Muscle layer of colon (tissue), 2 donors: ENCODE data around the gene USP27X.

ENCODE experiments used
- H3K27ac ChIP-seq: one replicate; pipeline ENCODE4 v1.7.0; 2013; ENCODE audit warnings: low read depth, mild to moderate bottlenecking, low read length, moderate library complexity
- H3K27me3 ChIP-seq, 2 donors: one replicate each; pipeline ENCODE4 v1.7.0; 2013; ENCODE audit warnings: low read length in 2 of 2, mild to moderate bottlenecking in 2 of 2; ENCODE audit not compliant: insufficient read depth in 2 of 2, control insufficient read depth in 1 of 2
- H3K36me3 ChIP-seq: one replicate; pipeline ENCODE4 v1.7.0; 2013; ENCODE audit warnings: mild to moderate bottlenecking, low read length; ENCODE audit not compliant: insufficient read depth
- H3K4me1 ChIP-seq: one replicate; pipeline ENCODE4 v1.7.0; 2013; ENCODE audit warnings: mild to moderate bottlenecking, low read length; ENCODE audit not compliant: insufficient read depth
- H3K4me3 ChIP-seq, 2 donors: one replicate each; pipeline ENCODE4 v1.7.0; 2013; ENCODE audit warnings: low read length in 2 of 2, low read depth in 1 of 2, mild to moderate bottlenecking in 1 of 2, moderate library complexity in 1 of 2
- H3K9ac ChIP-seq: one replicate; pipeline ENCODE4 v1.7.0; 2013; ENCODE audit warnings: low read length
- H3K9me3 ChIP-seq: one replicate; pipeline ENCODE4 v1.7.0; 2013; ENCODE audit warnings: mild to moderate bottlenecking, low read length
- donor health status: abdominal sarcoma.
- donor health status: Adenocarcinoma of cecum.

USP27X gene

GRCh38 chrX:49878834-49879655 is at the start of gene USP27X:
Gene USP27X (plus strand): TSS chrX:49879484. CDS start chrX:49880308, 824 bp downstream.
- peak within 1 kb of the TSS; percentile 54 for H3K27ac ChIP-seq
- peaks cover 13% of the 10 kb centered on the region for H3K4me1 ChIP-seq
- H3K36me3 ChIP-seq: no peaks in the 10 kb centered on the region
- H3K27me3 ChIP-seq: peaks cover 0 to 6% of the 10 kb centered on the region in 2 donors
- peak within 1 kb of the TSS; percentile 38 to 54 for H3K4me3 ChIP-seq
- H3K9me3 ChIP-seq: no peaks in the 10 kb centered on the region
- peak within 1 kb of the TSS; percentile 17 for H3K9ac ChIP-seq

GRCh38 chrX:49838374-49838773 is 40.9 kb upstream of the USP27X start:
- H3K36me3 ChIP-seq: no peaks in the 10 kb centered on the region
- no peak overlapping the region for H3K9ac ChIP-seq
- H3K4me3 ChIP-seq: no peak overlapping the region
- H3K4me1 ChIP-seq: no peaks in the 10 kb centered on the region
- no peaks in the 10 kb centered on the region for H3K9me3 ChIP-seq
- peaks cover 0 to 15% of the 10 kb centered on the region in 2 donors for H3K27me3 ChIP-seq
- no peak overlapping the region for H3K27ac ChIP-seq

- no peaks in the 10 kb centered on the region for H3K9me3 ChIP-seq
- no peak overlapping the region for H3K9ac ChIP-seq
- H3K27ac ChIP-seq: no peak overlapping the region
- no peaks in the 10 kb centered on the region for H3K36me3 ChIP-seq
- H3K4me1 ChIP-seq: no peaks in the 10 kb centered on the region
- H3K4me3 ChIP-seq: no peak overlapping the region
- H3K27me3 ChIP-seq: peaks cover 0 to 31% of the 10 kb centered on the region in 2 donors
These were observed 38.6 kb upstream of the USP27X start for GRCh38 chrX:49840679-49841078.

GRCh38 chrX:49842621-49843020 is 36.7 kb upstream of the USP27X start:
- no peak overlapping the region for H3K27ac ChIP-seq
- H3K9me3 ChIP-seq: no peaks in the 10 kb centered on the region
- no peaks in the 10 kb centered on the region for H3K4me1 ChIP-seq
- H3K27me3 ChIP-seq: peaks cover 0 to 20% of the 10 kb centered on the region in 2 donors
- H3K36me3 ChIP-seq: no peaks in the 10 kb centered on the region
- no peak overlapping the region for H3K4me3 ChIP-seq
- H3K9ac ChIP-seq: no peak overlapping the region

GRCh38 chrX:49844611-49845010 is 34.7 kb upstream of the USP27X start:
- Histone ChIP-seq H3K36me3 (no peaks in the 10 kb centered on the region), H3K9ac (no peak overlapping the region)

GRCh38 chrX:49845701-49846403 is 33.4 kb upstream of the USP27X start:
- no peak overlapping the region for H3K27ac ChIP-seq
- H3K36me3 ChIP-seq: no peaks in the 10 kb centered on the region
- no peaks in the 10 kb centered on the region for H3K4me1 ChIP-seq

More at GRCh38 chrX:49844611-49845010, 34.7 kb upstream of the USP27X start:
- Histone ChIP-seq H3K27ac (no peak overlapping the region), H3K27me3 (peaks cover 0 to 20% of the 10 kb centered on the region in 2 donors), H3K4me1 (no peaks in the 10 kb centered on the region), H3K9me3 (no peaks in the 10 kb centered on the region), H3K4me3 (no peak overlapping the region)

GRCh38 chrX:49846522-49846921 is 32.8 kb upstream of the USP27X start:
- H3K9ac ChIP-seq: no peak overlapping the region
- no peaks in the 10 kb centered on the region for H3K9me3 ChIP-seq
- H3K4me1 ChIP-seq: no peaks in the 10 kb centered on the region
- peaks cover 0 to 20% of the 10 kb centered on the region in 2 donors for H3K27me3 ChIP-seq
- H3K36me3 ChIP-seq: no peaks in the 10 kb centered on the region
- H3K27ac ChIP-seq: no peak overlapping the region
- H3K4me3 ChIP-seq: no peak overlapping the region

More at GRCh38 chrX:49845701-49846403, 33.4 kb upstream of the USP27X start:
- no peaks in the 10 kb centered on the region for H3K9me3 ChIP-seq
- H3K4me3 ChIP-seq: no peak overlapping the region
- peaks cover 0 to 20% of the 10 kb centered on the region in 2 donors for H3K27me3 ChIP-seq
- no peak overlapping the region for H3K9ac ChIP-seq

- H3K27ac ChIP-seq: no peak overlapping the region
- no peak overlapping the region for H3K9ac ChIP-seq
- no peaks in the 10 kb centered on the region for H3K9me3 ChIP-seq
- no peak overlapping the region for H3K4me3 ChIP-seq
- peaks cover 0 to 20% of the 10 kb centered on the region in 2 donors for H3K27me3 ChIP-seq
- no peaks in the 10 kb centered on the region for H3K36me3 ChIP-seq
- H3K4me1 ChIP-seq: no peaks in the 10 kb centered on the region
These were observed 31.0 kb upstream of the USP27X start for GRCh38 chrX:49848275-49848674.

- Histone ChIP-seq H3K4me1 (no peaks in the 10 kb centered on the region), H3K9ac (no peak overlapping the region), H3K9me3 (no peaks in the 10 kb centered on the region), H3K36me3 (no peaks in the 10 kb centered on the region), H3K27me3 (peaks cover 0 to 7% of the 10 kb centered on the region in 2 donors), H3K4me3 (no peak overlapping the region), H3K27ac (no peak overlapping the region)
These were observed 29.3 kb upstream of the USP27X start for GRCh38 chrX:49850028-49850427.

GRCh38 chrX:49853661-49854060 is 25.6 kb upstream of the USP27X start:
- Histone ChIP-seq H3K27ac (no peak overlapping the region), H3K36me3 (no peaks in the 10 kb centered on the region), H3K4me1 (no peaks in the 10 kb centered on the region), H3K4me3 (no peak overlapping the region), H3K9me3 (no peaks in the 10 kb centered on the region), H3K9ac (no peak overlapping the region), H3K27me3 (peaks cover 0 to 6% of the 10 kb centered on the region in 2 donors)

GRCh38 chrX:49856819-49857218 is 22.5 kb upstream of the USP27X start:
- H3K27me3 ChIP-seq: peaks cover 0 to 6% of the 10 kb centered on the region in 2 donors
- no peaks in the 10 kb centered on the region for H3K36me3 ChIP-seq
- no peak overlapping the region for H3K4me3 ChIP-seq
- H3K27ac ChIP-seq: no peak overlapping the region
- H3K4me1 ChIP-seq: no peaks in the 10 kb centered on the region
- no peaks in the 10 kb centered on the region for H3K9me3 ChIP-seq
- H3K9ac ChIP-seq: no peak overlapping the region
